Measurements from ENCODE around the gene COX4I2. TPM values are rescaled to one million over a fixed set of nuclear protein-coding genes. Genes with fewer than 3 reads are reported as not detected.

The COX4I2 gene
- total and polyA plus RNA-seq, 2 donors (not counting 3 experiments of a cell fraction or from before 2014, with no cell fraction given): not detected

DNA sequence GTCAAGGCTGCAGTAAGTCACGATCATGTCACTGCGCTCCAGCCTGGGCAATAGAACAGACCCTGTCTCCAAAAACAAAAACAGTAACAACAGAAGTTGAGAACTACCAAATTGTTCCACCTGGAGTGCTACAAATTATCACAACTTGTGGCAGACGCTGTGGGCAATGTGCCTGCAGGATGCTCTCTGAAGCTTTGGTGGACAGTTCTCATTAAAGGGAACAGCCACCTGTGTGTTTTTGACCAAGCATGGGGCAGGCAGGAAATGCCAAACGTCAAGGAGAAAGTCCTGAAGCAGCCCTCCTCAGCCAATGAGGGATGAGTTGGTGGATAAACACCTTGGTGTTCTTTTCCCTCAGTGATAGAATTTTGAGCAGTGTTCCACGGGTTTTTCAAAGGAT, 15.8 kb downstream of the COX4I2 start:
- ChIA-PET POLR2A (no interaction called here), CTCF (interaction anchor here (1.1 to 8.9 kb wide), 3 partner anchors 19 to 70 kb away, joined by 3 to 73 read pairs (median 50); partner anchors contain the start of gene BCL2L1)
- DNase-seq (ENCODE audit: low read depth, low spot score) (no peak), FAIRE-seq (no peak)
- Histone ChIP-seq H3K79me2 (ENCODE audit: control insufficient read depth, insufficient read depth, low read length) (no peaks in the 10 kb centered on the region), H3K27ac (ENCODE audit: insufficient read depth, low read depth, low read length) (no peak overlapping the region), H4K20me1 (replicated peaks; ENCODE audit: control insufficient read depth, extremely low read depth, insufficient read depth, low read length) (no peaks in the 10 kb centered on the region), H3K9me3 (replicated peaks; ENCODE audit: control insufficient read depth, insufficient read depth, low read length) (no peaks in the 10 kb centered on the region), H3K27me3 (ENCODE audit: control insufficient read depth in 2 of 2, insufficient read depth in 2 of 2, low read length in 2 of 2) (peaks cover 0 to 1% of the 10 kb centered on the region in 2 experiments), H3K4me2 (ENCODE audit: insufficient read depth, low read length) (no peak overlapping the region), H3K9ac (replicated peaks; ENCODE audit: extremely low read depth, insufficient read depth, low read length) (no peak overlapping the region), H3K9me1 (replicated peaks; ENCODE audit: control insufficient read depth, extremely low read depth, insufficient read depth, low read length) (no peaks in the 10 kb centered on the region), H3K4me3 (replicated peaks in 1 of 3; ENCODE audit: insufficient read depth in 1 of 3, low read depth in 1 of 3, low read length in 3 of 3) (no peak overlapping the region), H3K36me3 (ENCODE audit: control insufficient read depth in 2 of 2, extremely low read depth in 1 of 2, insufficient read depth in 2 of 2, low read length in 2 of 2) (no peaks in the 10 kb centered on the region), H3K4me1 (ENCODE audit: control insufficient read depth, extremely low read depth, insufficient read depth, low read length) (no peaks in the 10 kb centered on the region), H2AFZ (ENCODE audit: low read depth, low read length) (no peak overlapping the region)
- no TSS peak for BruUV-seq (replicated peaks)
- intact Hi-C loops (cut with micrococcal nuclease) (no loop called here), dilution Hi-C loops (cut with MboI; ENCODE audit: extremely low pct_ligation_motif_present, low sequenced_read_pairs) (no loop called here)
- TF ChIP-seq, protein P1, sequence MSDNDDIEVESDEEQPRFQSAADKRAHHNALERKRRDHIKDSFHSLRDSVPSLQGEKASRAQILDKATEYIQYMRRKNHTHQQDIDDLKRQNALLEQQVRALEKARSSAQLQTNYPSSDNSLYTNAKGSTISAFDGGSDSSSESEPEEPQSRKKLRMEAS (IDR thresholded peaks at IDR 0.05; ENCODE audit: insufficient read depth, insufficient read length): no peak
- TF ChIP-seq FOS (IDR thresholded peaks at IDR 0.05; ENCODE audit: borderline replicate concordance, insufficient read depth, low read length) (no peak), GATA2 (IDR thresholded peaks at IDR 0.05; ENCODE audit: insufficient read depth, insufficient read length, low read depth, low read length) (no peak), JUN (IDR thresholded peaks at IDR 0.05; ENCODE audit: borderline replicate concordance, insufficient read depth, insufficient read length, low read depth) (no peak), POLR2A (IDR thresholded peaks at IDR 0.05; ENCODE audit: low read depth, low read length) (no peak), EZH2 (IDR thresholded peaks at IDR 0.05; ENCODE audit: borderline replicate concordance, low read depth, low read length, severe bottlenecking) (no peak), POLR2AphosphoS5 (IDR thresholded peaks at IDR 0.05; ENCODE audit: insufficient read depth, low read depth, low read length) (no peak)

DNA sequence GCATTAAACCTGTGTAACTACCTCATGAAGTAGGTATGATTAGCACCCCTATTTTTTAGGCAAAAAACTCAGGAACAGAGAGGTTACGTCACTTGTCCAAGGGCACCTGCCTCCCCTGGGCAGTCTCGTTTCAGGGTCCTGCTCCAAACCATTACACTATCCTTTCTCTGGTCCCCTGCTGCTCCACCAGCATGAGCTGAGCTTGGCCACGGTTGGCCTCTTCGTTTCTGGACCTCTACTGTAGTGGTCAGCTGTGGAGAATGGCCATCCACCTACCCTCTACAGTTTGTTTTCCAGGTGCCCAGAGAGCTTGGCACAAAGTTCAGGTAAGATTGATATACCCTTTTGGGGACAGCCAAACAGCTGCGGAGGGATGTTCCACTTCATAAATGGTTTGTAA, 16.8 kb downstream of the COX4I2 start:
- no peak overlapping the region for H3K27ac ChIP-seq (ENCODE audit: insufficient read depth, low read depth, low read length)
- H2AFZ ChIP-seq (ENCODE audit: low read depth, low read length): no peak overlapping the region
- H3K79me2 ChIP-seq (ENCODE audit: control insufficient read depth, insufficient read depth, low read length): no peaks in the 10 kb centered on the region
- H3K36me3 ChIP-seq (ENCODE audit: control insufficient read depth in 2 of 2, extremely low read depth in 1 of 2, insufficient read depth in 2 of 2, low read length in 2 of 2): no peaks in the 10 kb centered on the region
- no peaks in the 10 kb centered on the region for H3K4me1 ChIP-seq (ENCODE audit: control insufficient read depth, extremely low read depth, insufficient read depth, low read length)
- H3K27me3 ChIP-seq (ENCODE audit: control insufficient read depth in 2 of 2, insufficient read depth in 2 of 2, low read length in 2 of 2): peaks cover 0 to 1% of the 10 kb centered on the region in 2 experiments
- CTCF ChIA-PET: interaction anchor here (1.1 to 8.9 kb wide), 3 partner anchors 20 to 69 kb away, joined by 3 to 73 read pairs (median 50); partner anchors contain the start of gene BCL2L1
- no peak overlapping the region for H3K4me3 ChIP-seq (replicated peaks in 1 of 3; ENCODE audit: insufficient read depth in 1 of 3, low read depth in 1 of 3, low read length in 3 of 3)
- no TSS peak for BruUV-seq (replicated peaks)
- no peak for DNase-seq (ENCODE audit: low read depth, low spot score)
- no peaks in the 10 kb centered on the region for H4K20me1 ChIP-seq (replicated peaks; ENCODE audit: control insufficient read depth, extremely low read depth, insufficient read depth, low read length)
- dilution Hi-C loops (cut with MboI; ENCODE audit: extremely low pct_ligation_motif_present, low sequenced_read_pairs): no loop called here
- no peak for FAIRE-seq
- no peak overlapping the region for H3K9ac ChIP-seq (replicated peaks; ENCODE audit: extremely low read depth, insufficient read depth, low read length)
- H3K9me3 ChIP-seq (replicated peaks; ENCODE audit: control insufficient read depth, insufficient read depth, low read length): no peaks in the 10 kb centered on the region
- TF ChIP-seq GATA2 (IDR thresholded peaks at IDR 0.05; ENCODE audit: insufficient read depth, insufficient read length, low read depth, low read length): no peak
- no peak for TF ChIP-seq POLR2AphosphoS5 (IDR thresholded peaks at IDR 0.05; ENCODE audit: insufficient read depth, low read depth, low read length)
- TF ChIP-seq FOS (IDR thresholded peaks at IDR 0.05; ENCODE audit: borderline replicate concordance, insufficient read depth, low read length): no peak
- TF ChIP-seq EZH2 (IDR thresholded peaks at IDR 0.05; ENCODE audit: borderline replicate concordance, low read depth, low read length, severe bottlenecking): no peak
- TF ChIP-seq, protein P2, sequence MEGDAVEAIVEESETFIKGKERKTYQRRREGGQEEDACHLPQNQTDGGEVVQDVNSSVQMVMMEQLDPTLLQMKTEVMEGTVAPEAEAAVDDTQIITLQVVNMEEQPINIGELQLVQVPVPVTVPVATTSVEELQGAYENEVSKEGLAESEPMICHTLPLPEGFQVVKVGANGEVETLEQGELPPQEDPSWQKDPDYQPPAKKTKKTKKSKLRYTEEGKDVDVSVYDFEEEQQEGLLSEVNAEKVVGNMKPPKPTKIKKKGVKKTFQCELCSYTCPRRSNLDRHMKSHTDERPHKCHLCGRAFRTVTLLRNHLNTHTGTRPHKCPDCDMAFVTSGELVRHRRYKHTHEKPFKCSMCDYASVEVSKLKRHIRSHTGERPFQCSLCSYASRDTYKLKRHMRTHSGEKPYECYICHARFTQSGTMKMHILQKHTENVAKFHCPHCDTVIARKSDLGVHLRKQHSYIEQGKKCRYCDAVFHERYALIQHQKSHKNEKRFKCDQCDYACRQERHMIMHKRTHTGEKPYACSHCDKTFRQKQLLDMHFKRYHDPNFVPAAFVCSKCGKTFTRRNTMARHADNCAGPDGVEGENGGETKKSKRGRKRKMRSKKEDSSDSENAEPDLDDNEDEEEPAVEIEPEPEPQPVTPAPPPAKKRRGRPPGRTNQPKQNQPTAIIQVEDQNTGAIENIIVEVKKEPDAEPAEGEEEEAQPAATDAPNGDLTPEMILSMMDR (IDR thresholded peaks at IDR 0.05; ENCODE audit: extremely low read depth in 1 of 2, insufficient read depth in 1 of 2, low read depth in 1 of 2, low read length in 2 of 2): no peak
- TF ChIP-seq POLR2A (IDR thresholded peaks at IDR 0.05; ENCODE audit: low read depth, low read length): no peak
- TF ChIP-seq, protein P1 (IDR thresholded peaks at IDR 0.05; ENCODE audit: insufficient read depth, insufficient read length): no peak
- TF ChIP-seq MYC (IDR thresholded peaks at IDR 0.05; ENCODE audit: low read depth, low read length): no peak
- no peak for TF ChIP-seq JUN (IDR thresholded peaks at IDR 0.05; ENCODE audit: borderline replicate concordance, insufficient read depth, insufficient read length, low read depth)
- H3K4me2 ChIP-seq (ENCODE audit: insufficient read depth, low read length): no peak overlapping the region
- H3K9me1 ChIP-seq (replicated peaks; ENCODE audit: control insufficient read depth, extremely low read depth, insufficient read depth, low read length): no peaks in the 10 kb centered on the region
- intact Hi-C loops (cut with micrococcal nuclease): no loop called here
- POLR2A ChIA-PET: no interaction called here
